K562 treated with DMSO at 1 percent for 4 hours (cell line): ENCODE results near the gene C1RL. TPM values are rescaled to one million over a fixed set of nuclear protein-coding genes. Genes with fewer than 3 reads are reported as not detected.

Experiments
- total RNA-seq: library from RNA; unstranded; fragments of 300-600 nt; gene quantifications from 2 replicates; pipeline ENCODE4 v1.2.3, GENCODE V29; 2022; ENCODE audit not compliant: insufficient read depth

C1RL gene, protein sequence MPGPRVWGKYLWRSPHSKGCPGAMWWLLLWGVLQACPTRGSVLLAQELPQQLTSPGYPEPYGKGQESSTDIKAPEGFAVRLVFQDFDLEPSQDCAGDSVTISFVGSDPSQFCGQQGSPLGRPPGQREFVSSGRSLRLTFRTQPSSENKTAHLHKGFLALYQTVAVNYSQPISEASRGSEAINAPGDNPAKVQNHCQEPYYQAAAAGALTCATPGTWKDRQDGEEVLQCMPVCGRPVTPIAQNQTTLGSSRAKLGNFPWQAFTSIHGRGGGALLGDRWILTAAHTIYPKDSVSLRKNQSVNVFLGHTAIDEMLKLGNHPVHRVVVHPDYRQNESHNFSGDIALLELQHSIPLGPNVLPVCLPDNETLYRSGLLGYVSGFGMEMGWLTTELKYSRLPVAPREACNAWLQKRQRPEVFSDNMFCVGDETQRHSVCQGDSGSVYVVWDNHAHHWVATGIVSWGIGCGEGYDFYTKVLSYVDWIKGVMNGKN
- total RNA-seq = 13.2 and 18.7 TPM in 2 replicates

DNA sequence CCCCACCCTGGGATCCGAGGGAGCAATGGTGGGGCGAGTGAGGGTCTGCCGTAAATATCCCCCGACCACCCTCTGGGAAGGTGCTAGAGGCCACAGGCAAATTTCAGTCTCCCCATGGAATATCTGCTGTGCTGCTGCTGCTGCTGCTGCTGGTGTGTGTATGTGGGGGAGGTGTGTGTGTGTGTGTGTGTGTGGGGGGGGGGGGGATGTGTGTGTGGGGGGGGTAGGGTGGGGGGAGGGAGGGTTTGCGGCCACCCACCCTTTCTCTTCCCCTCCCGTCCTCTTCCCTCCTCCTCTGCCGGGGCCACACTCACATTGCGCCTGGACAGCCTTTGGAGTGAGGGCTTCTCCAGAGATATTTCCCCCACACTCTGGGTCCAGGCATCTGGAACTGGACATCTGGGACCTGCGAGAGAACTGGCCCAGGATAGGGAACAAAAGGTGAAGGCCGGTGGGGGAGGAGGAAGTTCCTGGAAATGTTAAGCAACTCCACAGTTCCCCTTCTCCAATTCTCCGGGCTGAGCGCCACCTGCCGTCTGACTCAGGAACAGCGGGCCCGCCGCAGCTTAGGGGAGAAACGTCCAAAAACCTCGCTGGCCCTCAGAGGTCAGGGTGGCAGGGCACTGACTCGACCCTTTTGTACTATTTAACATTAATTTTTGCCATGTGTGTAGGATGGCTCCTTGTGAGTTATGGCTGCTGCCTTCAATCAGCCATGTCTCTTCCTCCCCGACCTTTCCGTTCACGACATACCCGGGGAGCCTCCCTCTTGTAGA is at the start of gene C1RL:
TSS of gene C1RL (minus strand) at position 419 of the 776 bp plus-strand sequence. CDS start at position 385, 34 bp downstream.

DNA sequence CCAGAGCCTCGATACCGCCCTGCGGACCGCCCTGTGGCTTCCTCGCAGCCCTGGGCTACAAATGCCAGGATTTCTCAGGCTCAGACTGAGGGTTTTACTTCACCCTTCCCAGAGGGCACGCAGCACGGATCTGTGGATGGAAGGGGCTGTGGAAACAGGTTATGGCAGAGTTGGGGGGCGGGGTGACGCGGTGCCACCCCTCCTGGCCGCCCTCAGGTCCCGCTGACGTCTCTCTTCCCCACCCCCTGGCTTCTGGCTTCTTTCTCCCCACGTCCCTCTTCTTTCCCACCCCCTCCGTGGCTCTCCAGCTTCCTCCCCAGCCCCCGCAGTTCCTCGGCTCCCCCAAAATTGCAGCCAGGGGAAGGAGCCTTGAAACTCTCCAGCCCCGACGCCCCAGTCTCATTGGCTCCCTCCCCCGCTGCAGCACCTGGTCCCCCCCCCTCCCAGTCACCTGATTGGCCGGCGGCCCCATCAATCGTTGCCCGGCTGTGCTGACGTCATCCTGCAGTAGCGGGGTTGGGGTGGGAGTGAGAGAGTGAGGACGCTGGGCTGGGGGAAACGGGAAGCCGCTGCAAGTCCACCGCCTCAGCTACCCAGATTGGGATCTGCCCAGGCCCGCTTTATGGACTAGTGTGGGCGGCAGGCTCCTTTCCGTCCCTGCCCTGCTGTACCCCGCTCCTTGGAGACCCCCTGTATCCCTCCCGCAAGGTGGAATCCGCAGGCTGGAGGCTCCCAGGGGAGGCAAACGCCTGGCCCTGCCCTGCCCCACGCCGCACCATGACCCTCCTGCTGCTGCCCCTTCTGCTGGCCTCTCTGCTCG is 21.1 kb upstream of the C1RL start, which contains the start of gene CLSTN3:
TSS of gene CLSTN3 (plus strand) at position 500 of the 820 bp plus-strand sequence. CDS start at position 778, 278 bp downstream.

DNA sequence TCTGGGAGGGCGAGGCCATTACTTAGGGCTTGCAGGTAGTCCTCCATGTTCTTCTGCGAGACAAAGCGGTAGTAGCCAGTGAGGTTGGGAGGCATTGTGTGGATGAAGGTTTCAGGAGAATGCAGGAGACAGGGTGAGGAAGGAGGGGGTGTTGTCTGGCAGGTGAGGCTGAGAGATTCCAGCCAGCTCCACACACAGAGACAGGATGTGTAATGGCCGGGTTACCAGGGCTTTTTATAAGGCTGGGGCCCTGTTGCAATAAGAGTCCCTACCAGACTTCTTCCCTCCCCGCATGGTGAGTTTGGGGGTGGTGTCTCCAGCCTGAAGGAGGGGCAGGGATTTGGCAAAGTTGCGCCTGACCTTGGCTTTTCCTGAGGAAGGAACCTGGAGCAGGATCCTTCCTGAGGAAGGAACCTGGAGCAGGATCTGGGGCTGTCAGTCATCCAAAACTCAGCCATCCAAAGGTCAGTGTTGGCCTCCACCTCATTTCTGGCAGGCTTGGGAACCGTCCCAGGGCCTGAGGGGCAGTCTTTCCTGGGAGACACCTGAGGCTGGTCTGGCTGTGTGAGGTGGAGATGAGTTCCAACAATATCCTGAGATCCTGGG is 19.8 kb upstream of the C1RL start, which contains the start of gene RBP5:
TSS of gene RBP5 (minus strand) at position 209 of the 606 bp plus-strand sequence. CDS start at position 95, 114 bp downstream.

DNA sequence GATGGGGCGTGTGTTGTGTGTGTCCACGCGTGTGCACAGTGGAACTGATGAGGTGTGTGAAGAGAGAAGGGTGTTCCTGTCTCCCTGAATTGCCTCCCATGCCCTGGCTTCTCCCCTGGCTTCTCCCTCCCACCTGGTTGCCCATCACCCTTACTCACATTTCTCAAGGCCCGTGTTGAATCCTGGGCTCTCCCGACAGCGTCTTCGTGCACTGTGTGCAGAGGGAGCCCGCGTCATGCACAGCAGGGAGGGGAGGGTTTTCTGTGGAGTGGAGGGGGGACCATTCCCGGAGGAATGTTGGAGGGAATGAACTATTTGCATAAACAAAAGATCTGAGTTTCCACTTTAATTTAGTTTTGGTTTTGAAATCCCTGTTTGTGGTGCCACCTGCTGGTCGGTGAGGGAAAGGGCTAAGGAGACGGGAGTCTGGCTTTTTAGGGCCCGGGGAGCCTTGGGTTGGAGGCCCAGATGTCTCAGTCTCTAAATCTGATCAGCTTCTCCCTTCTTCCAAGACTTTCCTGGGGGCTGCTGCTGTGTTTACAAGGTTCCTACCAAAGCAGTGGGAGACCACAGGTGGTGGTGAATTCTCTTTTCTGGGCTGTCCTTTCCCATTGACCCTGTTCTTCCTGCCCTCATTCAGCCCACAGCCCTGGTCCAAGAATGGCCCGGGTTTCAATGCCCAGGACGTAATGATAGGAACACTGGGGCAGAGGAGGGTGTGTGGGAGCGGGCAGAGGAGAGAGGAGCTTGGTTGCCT is 16.6 kb downstream of the C1RL start, which contains the start of gene C1R:
TSS of gene C1R (minus strand) at position 217 of the 757 bp plus-strand sequence. CDS start at position 160, 57 bp downstream.

DNA sequence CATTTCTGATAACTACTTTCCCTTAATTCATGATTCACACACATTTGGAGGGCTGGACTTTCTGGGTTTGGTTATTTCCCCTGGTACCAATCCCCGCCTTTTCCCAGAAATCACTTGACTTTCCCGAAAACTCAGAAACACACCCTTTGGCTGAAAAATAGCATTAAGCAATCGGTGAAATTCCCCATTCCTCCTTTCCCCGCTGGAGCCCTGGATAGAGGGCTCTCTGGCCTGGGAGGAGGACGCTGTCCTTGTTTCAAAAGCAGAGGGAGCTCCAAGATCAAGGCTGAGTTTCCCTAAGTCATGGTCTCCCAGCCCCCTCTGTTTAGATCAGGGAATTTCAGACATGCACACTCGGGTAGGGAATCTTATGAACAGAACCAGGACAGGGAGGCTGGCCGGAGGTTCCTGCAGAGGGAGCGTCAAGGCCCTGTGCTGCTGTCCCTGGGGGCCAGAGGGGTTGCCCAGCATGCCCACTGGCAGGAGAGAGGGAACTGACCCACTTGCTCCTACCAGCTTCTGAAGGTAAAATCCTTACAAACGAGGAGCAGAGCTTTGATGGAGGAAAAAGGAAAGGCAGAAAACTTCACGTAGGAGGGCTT is 48.6 kb downstream of the C1RL start, which contains the start of gene C1S:
TSS of gene C1S (plus strand) at position 366 of the 602 bp plus-strand sequence. CDS start 1,195 bp downstream, outside the sequence.

Other genes starting within 250 kb of the C1RL start
- gene TPI1, start 241.7 kb downstream of the C1RL start, total RNA-seq = 475 and 496 TPM in 2 replicates
- 2.5 and 5.2 TPM in 2 replicates for gene SPSB2, start 235.9 kb downstream of the C1RL start, total RNA-seq
- 4.7 and 5.7 TPM in 2 replicates for gene LRRC23, start 204.4 kb downstream of the C1RL start, total RNA-seq
- gene ENO2, start 194.6 kb downstream of the C1RL start, total RNA-seq = 33.9 and 35.4 TPM in 2 replicates
- gene ATN1, start 181.3 kb downstream of the C1RL start, total RNA-seq = 34.8 and 43.7 TPM in 2 replicates
- gene RNU7-1, start 165.4 kb downstream of the C1RL start, total RNA-seq = not detected in 2 replicates
- gene C12orf57, start 165.2 kb downstream of the C1RL start, total RNA-seq = 524 and 553 TPM in 2 replicates
- gene PTPN6, start 157.9 kb downstream of the C1RL start, total RNA-seq = 6.5 and 16.4 TPM in 2 replicates
- 297 and 310 TPM in 2 replicates for gene PHB2, start 138.6 kb downstream of the C1RL start, total RNA-seq
- gene EMG1, start 138.3 kb downstream of the C1RL start, total RNA-seq = 7.9 and 15.0 TPM in 2 replicates
- 23.4 and 23.6 TPM in 2 replicates for gene LPCAT3, start 90.7 kb downstream of the C1RL start, total RNA-seq
- gene C1S, start 48.5 kb downstream of the C1RL start, total RNA-seq = 0.81 and 1.7 TPM in 2 replicates
- gene C1R, start 16.8 kb downstream of the C1RL start, total RNA-seq = 3.0 and 5.2 TPM in 2 replicates
- 4.6 and 9.7 TPM in 2 replicates for gene RBP5, start 19.7 kb upstream of the C1RL start, total RNA-seq
- gene CLSTN3, start 21.2 kb upstream of the C1RL start, total RNA-seq = 12.1 and 20.9 TPM in 2 replicates
- 11.2 and 15.6 TPM in 2 replicates for gene PEX5, start 80.5 kb upstream of the C1RL start, total RNA-seq
- not detected in 2 replicates for gene ACSM4, start 194.9 kb upstream of the C1RL start, total RNA-seq